Prostate gland (tissue), 2 donors: ENCODE measurements around the gene POU2AF2. TPM values are rescaled to one million over a fixed set of nuclear protein-coding genes. Genes with fewer than 3 reads are reported as not detected.

ENCODE experiments used
- DNase-seq: peaks from one replicate; pipeline ENCODE4 v3.0.0-alpha.2; 2019; ENCODE audit warnings: low spot score
- H3K27ac ChIP-seq, 2 donors: fragments of 200-600 bp; sonication (generic); 2 replicates each; pipeline ENCODE4 v1.5.1; 2017 to 2019
- H3K27me3 ChIP-seq: fragments of 200-600 bp; sonication (generic); replicated peaks from 2 replicates; pipeline ENCODE4 v1.5.1; 2019; ENCODE audit not compliant: insufficient read depth
- H3K36me3 ChIP-seq, 2 donors: fragments of 200-600 bp; sonication (generic); 1 replicate in 1 of 2; 2 replicates in 1 of 2; pipeline versions ENCODE4 v1.5.1 to v1.8.1; 2017 to 2019
- H3K4me1 ChIP-seq: fragments of 200-600 bp; sonication (generic); replicated peaks from 2 replicates; pipeline ENCODE4 v1.5.1; 2019
- H3K4me3 ChIP-seq, 2 donors: fragments of 200-600 bp; sonication (generic); 2 replicates each; pipeline ENCODE4 v1.5.1; 2017 to 2019
- H3K9me3 ChIP-seq: fragments of 200-600 bp; sonication (generic); 2 replicates; pipeline ENCODE4 v1.5.1; 2017
- POLR2A ChIP-seq: fragments of 450-650 bp; IDR thresholded peaks from one replicate; pipeline ENCODE4 v1.6.1; 2016; ENCODE audit warnings: antibody characterized with exemption, mild to moderate bottlenecking
- POLR2AphosphoS5 ChIP-seq: sonication (generic); formaldehyde crosslinking; IDR thresholded peaks from one replicate; pipeline ENCODE4 v1.6.1; 2017; ENCODE audit warnings: antibody characterized with exemption
- whole genome bisulfite sequencing: methylation state at CpG from one replicate; pipeline ENCODE4 v1.1.5; 2018; 5-methylcytosine and 5-hydroxymethylcytosine counted together
- intact Hi-C: fragments of 100-400 bp; cut with DNase I; formaldehyde crosslinking; loops from one replicate; pipeline ENCODE4 v1.14.2; 2022
- total RNA-seq, 2 donors: library from RNA; depleted of rRNA; stranded (reverse); fragments of >200 nt; gene quantifications; one replicate each; pipeline ENCODE4 v1.1.0, GENCODE V29; 2016
- TF ChIP-seq, protein P1 (sequence below), 4 experiments: fragments of 200-600 bp in 2 of 4; fragments of 450-650 bp in 2 of 4; sonication (generic) in 2 of 4; IDR thresholded peaks; 1 replicate in 3 of 4; 2 replicates in 1 of 4; pipeline ENCODE4 v1.5.1; 2016 to 2019; ENCODE audit warnings: antibody characterized with exemption in 4 of 4, mild to moderate bottlenecking in 2 of 4, moderate library complexity in 2 of 4

POU2AF2 gene
- total RNA-seq, 2 donors from 2014 or later = 0.74 TPM; not detected in 1

GRCh38 chr11:111327908-111328624, 82.5 kb downstream of the POU2AF2 start:
- peak; percentile 75 for DNase-seq
- no peak for TF ChIP-seq POLR2A
- TF ChIP-seq POLR2AphosphoS5 = peak; percentile 71
- TF ChIP-seq, protein P1, sequence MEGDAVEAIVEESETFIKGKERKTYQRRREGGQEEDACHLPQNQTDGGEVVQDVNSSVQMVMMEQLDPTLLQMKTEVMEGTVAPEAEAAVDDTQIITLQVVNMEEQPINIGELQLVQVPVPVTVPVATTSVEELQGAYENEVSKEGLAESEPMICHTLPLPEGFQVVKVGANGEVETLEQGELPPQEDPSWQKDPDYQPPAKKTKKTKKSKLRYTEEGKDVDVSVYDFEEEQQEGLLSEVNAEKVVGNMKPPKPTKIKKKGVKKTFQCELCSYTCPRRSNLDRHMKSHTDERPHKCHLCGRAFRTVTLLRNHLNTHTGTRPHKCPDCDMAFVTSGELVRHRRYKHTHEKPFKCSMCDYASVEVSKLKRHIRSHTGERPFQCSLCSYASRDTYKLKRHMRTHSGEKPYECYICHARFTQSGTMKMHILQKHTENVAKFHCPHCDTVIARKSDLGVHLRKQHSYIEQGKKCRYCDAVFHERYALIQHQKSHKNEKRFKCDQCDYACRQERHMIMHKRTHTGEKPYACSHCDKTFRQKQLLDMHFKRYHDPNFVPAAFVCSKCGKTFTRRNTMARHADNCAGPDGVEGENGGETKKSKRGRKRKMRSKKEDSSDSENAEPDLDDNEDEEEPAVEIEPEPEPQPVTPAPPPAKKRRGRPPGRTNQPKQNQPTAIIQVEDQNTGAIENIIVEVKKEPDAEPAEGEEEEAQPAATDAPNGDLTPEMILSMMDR (IDR thresholded peaks at IDR 0.05) = no peak
- Histone ChIP-seq H3K9me3 (no peaks in the 10 kb centered on the region), H3K36me3 (no peaks in the 10 kb centered on the region), H3K4me1 (peaks cover 4% of the 10 kb centered on the region), H3K27me3 (no peaks in the 10 kb centered on the region), H3K27ac (peak overlapping the region; percentile 15 to 17), H3K4me3 (no peak overlapping the region)
- intact Hi-C loops = no loop called here
- 40% methylated on average over 8 of the region's 8 CpGs for WGBS

- 48% methylated on average over 7 of the region's 7 CpGs for WGBS
- no peaks in the 10 kb centered on the region for H3K27me3 ChIP-seq
- TF ChIP-seq, protein P1 (IDR thresholded peaks at IDR 0.05) = no peak
- TF ChIP-seq POLR2A (no peak), POLR2AphosphoS5 (peak; percentile 57)
- intact Hi-C loops = no loop called here
- no peak overlapping the region for H3K4me3 ChIP-seq
- H3K36me3 ChIP-seq = no peaks in the 10 kb centered on the region
- DNase-seq = peak; percentile 52
- H3K27ac ChIP-seq = peak overlapping the region; percentile 47 to 52
- peaks cover 8% of the 10 kb centered on the region for H3K4me1 ChIP-seq
- no peaks in the 10 kb centered on the region for H3K9me3 ChIP-seq
These were observed 84.0 kb downstream of the POU2AF2 start for GRCh38 chr11:111329306-111330204.

DNA sequence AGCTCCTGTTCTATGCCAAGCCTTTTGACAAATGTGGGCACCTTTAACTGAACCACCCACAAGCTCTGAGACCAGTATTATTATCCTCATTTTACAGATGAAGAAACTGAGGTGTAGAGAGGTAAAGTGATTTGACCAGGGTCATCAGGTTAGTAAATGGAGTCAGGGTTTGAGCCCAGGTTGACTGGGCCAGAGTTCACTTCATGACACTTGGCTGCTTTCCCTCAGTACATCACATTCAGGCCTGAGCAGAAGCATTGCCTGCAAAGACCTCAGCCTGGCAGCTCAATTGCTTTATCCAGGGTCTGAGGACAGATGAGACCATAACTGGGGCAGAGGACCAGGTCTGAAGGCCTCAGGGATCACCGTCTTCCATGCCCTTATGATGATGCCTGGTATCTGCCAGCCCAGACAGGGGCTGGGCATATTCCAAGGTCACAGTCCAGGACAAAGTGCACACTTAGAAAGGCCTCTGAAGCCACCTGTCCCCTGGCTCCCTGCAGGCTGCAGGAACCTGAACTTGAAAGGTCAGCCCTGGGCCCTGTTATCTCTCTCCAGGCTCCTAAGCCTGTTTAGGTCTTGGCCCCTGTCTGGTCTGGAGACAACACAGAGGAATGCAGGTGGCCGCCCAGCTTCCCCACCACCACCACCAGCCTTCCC, 84.8 kb downstream of the POU2AF2 start:
- Histone ChIP-seq H3K27me3 (no peaks in the 10 kb centered on the region), H3K27ac (peak overlapping the region; percentile 47 to 52), H3K4me1 (peaks cover 12% of the 10 kb centered on the region), H3K9me3 (no peaks in the 10 kb centered on the region), H3K4me3 (no peak overlapping the region), H3K36me3 (no peaks in the 10 kb centered on the region)
- intact Hi-C loops = no loop called here
- WGBS = 85% methylated on average over 2 of the region's 2 CpGs
- TF ChIP-seq POLR2A (no peak), POLR2AphosphoS5 (no peak)
- TF ChIP-seq, protein P1 (IDR thresholded peaks at IDR 0.05) = no peak
- DNase-seq = no peak

DNA sequence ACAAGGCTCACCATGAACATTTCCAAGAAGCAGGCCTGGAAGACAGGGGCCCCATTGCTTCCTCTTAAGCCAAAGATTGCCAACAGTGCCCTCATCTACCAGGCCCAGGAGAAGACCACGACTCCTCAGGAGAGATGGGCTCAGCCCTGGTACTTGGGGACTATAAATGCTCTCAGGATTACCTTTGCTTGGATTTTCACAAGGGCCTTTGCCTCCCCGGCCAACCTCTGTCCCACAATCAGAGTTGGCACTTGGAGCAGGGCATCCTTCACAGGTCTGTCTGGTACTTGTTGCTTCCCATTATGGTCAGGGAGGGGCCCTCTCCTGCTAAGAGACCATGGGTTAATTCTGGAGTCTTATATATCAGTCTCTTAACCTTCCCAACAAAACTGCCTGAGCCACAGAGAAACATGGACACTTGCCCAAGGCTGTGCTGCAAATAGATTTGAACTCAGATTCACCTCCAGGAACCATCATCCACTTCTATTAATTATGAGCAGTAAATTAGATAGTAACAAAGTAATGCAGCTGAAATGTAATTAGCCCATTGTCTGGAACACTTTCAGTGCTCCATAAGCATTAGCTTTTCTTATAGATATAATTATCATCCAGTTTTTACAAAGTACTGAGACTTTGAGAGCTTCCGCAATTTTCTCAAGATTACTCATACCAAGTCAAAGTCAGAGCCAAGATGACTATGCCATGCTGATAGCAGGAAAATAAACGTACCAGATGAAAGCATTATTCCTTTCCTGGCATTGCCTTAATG, 86.4 kb downstream of the POU2AF2 start:
- H3K27me3 ChIP-seq = no peaks in the 10 kb centered on the region
- H3K4me3 ChIP-seq = no peak overlapping the region
- intact Hi-C loops = no loop called here
- peaks cover 17% of the 10 kb centered on the region for H3K4me1 ChIP-seq
- peak; percentile 56 for TF ChIP-seq POLR2AphosphoS5
- TF ChIP-seq, protein P1 (IDR thresholded peaks at IDR 0.05) = no peak
- 51% methylated on average over 4 of the region's 4 CpGs for WGBS
- no peaks in the 10 kb centered on the region for H3K36me3 ChIP-seq
- H3K9me3 ChIP-seq = no peaks in the 10 kb centered on the region
- peak overlapping the region; percentile 24 to 39 for H3K27ac ChIP-seq
- no peak for DNase-seq
